Cerebellar cortex (tissue), 1 donor: ENCODE measurements around the gene MED29.

Source experiments
- DNase-seq: peaks from one replicate; pipeline ENCODE4 v3.0.0-alpha.2; 2015; ENCODE audit warnings: low spot score

MED29 gene

GRCh38 chr19:39411081-39411831 lies 20.1 kb downstream of the MED29 start:
- no peak for DNase-seq

GRCh38 chr19:39411832-39412099 lies 20.6 kb downstream of the MED29 start:
- peak; percentile 93 for DNase-seq

- peak; percentile 100 for DNase-seq
These were observed 21.1 kb downstream of the MED29 start, which contains the start of gene PLEKHG2 for GRCh38 chr19:39412100-39412866. Gene PLEKHG2 (plus strand): TSS chr19:39412669. CDS start chr19:39414087, 1,418 bp downstream.

GRCh38 chr19:39412867-39413271 lies 21.7 kb downstream of the MED29 start:
- DNase-seq, result no peak

GRCh38 chr19:39413272-39413910 lies 22.2 kb downstream of the MED29 start:
- DNase-seq, result no peak

GRCh38 chr19:39413911-39414608 lies 22.9 kb downstream of the MED29 start:
- no peak for DNase-seq

- no peak for DNase-seq
These were observed 24.2 kb downstream of the MED29 start for GRCh38 chr19:39415111-39416046.

GRCh38 chr19:39416152-39417120 lies 25.3 kb downstream of the MED29 start:
- DNase-seq, result no peak

- DNase-seq, result no peak
These were observed 26.4 kb downstream of the MED29 start for GRCh38 chr19:39417463-39418181.

GRCh38 chr19:39419003-39419402 lies 27.8 kb downstream of the MED29 start:
- no peak for DNase-seq

GRCh38 chr19:39420769-39421168 lies 29.6 kb downstream of the MED29 start:
- DNase-seq, result no peak

GRCh38 chr19:39422020-39422419 lies 30.8 kb downstream of the MED29 start:
- no peak for DNase-seq

- no peak for DNase-seq
These were observed 32.3 kb downstream of the MED29 start for GRCh38 chr19:39423258-39424086.

- DNase-seq, result no peak
These were observed 33.8 kb downstream of the MED29 start for GRCh38 chr19:39424934-39425333.

- no peak for DNase-seq
These were observed 34.6 kb downstream of the MED29 start for GRCh38 chr19:39425744-39426143.

- DNase-seq, result no peak
These were observed 35.0 kb downstream of the MED29 start for GRCh38 chr19:39426170-39426569.

- no peak for DNase-seq
These were observed 36.5 kb downstream of the MED29 start for GRCh38 chr19:39427707-39428106.

GRCh38 chr19:39428283-39429112 lies 37.3 kb downstream of the MED29 start:
- DNase-seq, result peak; percentile 74
